Activated T-helper 9 cell treated with anti-CD3 and anti-CD28 coated beads, Interleukin-2, amount 50 U/mL, for 16 hours (primary cell): ENCODE data around the gene HOXD11.

Experiments used
- DNase-seq: peaks from one replicate; pipeline ENCODE4 v3.0.0-alpha.2; 2020; ENCODE audit warnings: low read depth

Gene HOXD11

GRCh38 chr2:176121190-176122051 lies 14.3 kb downstream of the HOXD11 start:
- DNase-seq = no peak

- no peak for DNase-seq
Measured at GRCh38 chr2:176122052-176122682, 15.1 kb downstream of the HOXD11 start.

- no peak for DNase-seq
Measured at GRCh38 chr2:176122683-176123410, 15.8 kb downstream of the HOXD11 start, which contains the start of gene HOXD9. TSS of gene HOXD9 (plus strand) at chr2:176122719. CDS start at chr2:176122769, 50 bp downstream.

GRCh38 chr2:176123411-176124109 lies 16.5 kb downstream of the HOXD11 start:
- DNase-seq = no peak

- DNase-seq = no peak
Measured at GRCh38 chr2:176124110-176124946, 17.2 kb downstream of the HOXD11 start.

GRCh38 chr2:176124947-176125771 lies 18.1 kb downstream of the HOXD11 start:
- no peak for DNase-seq

GRCh38 chr2:176125772-176126054 lies 18.6 kb downstream of the HOXD11 start:
- no peak for DNase-seq

- DNase-seq = peak; percentile 40
Measured at GRCh38 chr2:176126929-176127773, 20.1 kb downstream of the HOXD11 start.

- no peak for DNase-seq
Measured at GRCh38 chr2:176127774-176128072, 20.6 kb downstream of the HOXD11 start.

- DNase-seq = no peak
Measured at GRCh38 chr2:176128172-176128981, 21.3 kb downstream of the HOXD11 start.

- no peak for DNase-seq
Measured at GRCh38 chr2:176128982-176129796, 22.1 kb downstream of the HOXD11 start, which contains the start of gene HOXD8. TSS of gene HOXD8 (plus strand) at chr2:176129705. CDS start at chr2:176130367, 662 bp downstream.

GRCh38 chr2:176129813-176130146 lies 22.7 kb downstream of the HOXD11 start:
- no peak for DNase-seq

- no peak for DNase-seq
Measured at GRCh38 chr2:176130147-176130956, 23.3 kb downstream of the HOXD11 start.

GRCh38 chr2:176130957-176131847 lies 24.1 kb downstream of the HOXD11 start:
- DNase-seq = no peak

GRCh38 chr2:176131848-176132158 lies 24.7 kb downstream of the HOXD11 start:
- DNase-seq = no peak
